Epithelial cell of prostate (primary cell): ENCODE results near the gene ATP1A2.

Experiments used
- DNase-seq: peaks from one replicate; pipeline ENCODE4 v3.0.0-alpha.2; 2011; ENCODE audit warnings: low read depth, low spot score
- H3K27ac ChIP-seq: fragments of 450-650 bp; 2 replicates; pipeline ENCODE4 v1.5.1; 2017; ENCODE audit warnings: mild to moderate bottlenecking

The ATP1A2 gene

GRCh38 chr1:160115545-160116282 is at the start of gene ATP1A2:
Gene ATP1A2, plus strand, starts transcription at chr1:160115759. Its CDS starts 103 bp downstream, at chr1:160115862.
- no peak within 1 kb of the TSS for H3K27ac ChIP-seq
- no peak for DNase-seq

GRCh38 chr1:160066829-160067745 is 48.5 kb upstream of the ATP1A2 start:
- no peak for DNase-seq
- no peak overlapping the region for H3K27ac ChIP-seq

GRCh38 chr1:160068225-160068624 is 47.3 kb upstream of the ATP1A2 start:
- no peak for DNase-seq
- H3K27ac ChIP-seq = no peak overlapping the region

DNA sequence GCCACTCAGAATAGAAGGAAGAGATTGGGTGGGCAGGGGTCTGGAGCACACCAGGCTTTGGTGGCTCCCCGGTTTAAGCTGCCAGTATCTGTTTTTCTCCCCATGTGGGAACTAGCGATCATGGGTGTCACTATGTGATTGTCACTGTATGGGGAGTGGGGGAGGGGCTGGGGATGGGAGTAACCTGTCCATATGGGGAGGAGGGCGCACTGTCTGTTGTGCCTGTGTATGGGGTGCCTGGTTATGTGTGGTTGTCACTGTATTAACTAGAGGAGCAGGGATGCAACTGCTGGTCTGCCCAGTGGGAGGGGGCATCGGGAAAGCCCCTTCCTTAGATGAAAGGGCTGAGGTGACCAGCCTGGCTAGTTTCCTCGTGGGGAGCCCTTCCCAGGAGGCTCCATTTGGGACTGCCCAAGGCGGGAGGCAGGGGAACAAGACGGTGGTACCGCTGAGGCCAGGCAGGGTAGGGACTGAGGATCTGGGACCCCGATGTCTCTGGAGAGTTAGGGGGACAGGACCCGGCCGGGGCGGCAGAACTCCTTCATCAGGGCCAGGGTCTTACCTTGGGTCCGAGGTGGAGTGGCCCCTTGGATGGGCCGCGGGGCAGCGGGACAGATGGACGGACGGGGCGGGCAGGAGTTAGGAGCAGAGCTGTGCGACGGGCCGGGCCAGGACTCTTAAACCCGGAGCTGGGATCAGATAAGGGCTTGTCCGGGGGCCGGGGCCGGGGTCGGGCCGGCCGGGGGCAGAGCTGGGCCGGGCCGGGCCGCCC is 45.9 kb upstream of the ATP1A2 start, which contains the start of gene KCNJ10:
Gene KCNJ10 (minus strand): TSS at position 701 of the 772 bp plus-strand sequence. CDS start 27,628 bp downstream, outside the sequence.
- H3K27ac ChIP-seq = no peak within 1 kb of the TSS
- DNase-seq = no peak

GRCh38 chr1:160070243-160071163 is 45.1 kb upstream of the ATP1A2 start:
- DNase-seq = no peak
- no peak overlapping the region for H3K27ac ChIP-seq

- H3K27ac ChIP-seq = no peak overlapping the region
Observed at GRCh38 chr1:160071289-160071688, 44.3 kb upstream of the ATP1A2 start.

DNA sequence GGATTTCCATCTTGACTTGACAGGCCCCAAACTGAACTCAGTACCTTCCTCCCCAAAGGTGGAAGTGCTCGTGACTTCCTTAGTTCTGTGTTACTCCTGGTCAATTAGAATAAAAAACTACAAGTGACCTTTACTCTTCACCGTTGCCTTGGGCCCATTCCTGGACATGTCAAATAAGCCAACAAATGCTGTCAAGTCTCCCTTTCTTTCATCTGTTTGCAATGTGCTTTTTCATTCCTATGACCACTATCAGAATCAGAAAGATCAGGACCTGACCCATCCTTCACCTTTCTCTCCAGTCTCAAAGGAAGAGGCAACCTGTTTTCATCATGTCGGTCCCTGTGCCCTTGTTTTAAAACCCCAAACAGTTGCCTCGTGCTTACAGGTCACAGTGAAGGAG is 40.7 kb upstream of the ATP1A2 start:
- DNase-seq = no peak
- H3K27ac ChIP-seq = no peak overlapping the region

More at GRCh38 chr1:160071289-160071688, 44.3 kb upstream of the ATP1A2 start:
- DNase-seq = no peak

GRCh38 chr1:160075836-160076235 is 39.7 kb upstream of the ATP1A2 start:
- no peak overlapping the region for H3K27ac ChIP-seq
- no peak for DNase-seq

- H3K27ac ChIP-seq = no peak overlapping the region
- no peak for DNase-seq
Observed at GRCh38 chr1:160076295-160076694, 39.3 kb upstream of the ATP1A2 start.

GRCh38 chr1:160077486-160077885 is 38.1 kb upstream of the ATP1A2 start:
- no peak for DNase-seq
- H3K27ac ChIP-seq = no peak overlapping the region

GRCh38 chr1:160078512-160079195 is 36.9 kb upstream of the ATP1A2 start:
- no peak for DNase-seq
- H3K27ac ChIP-seq = no peak overlapping the region

DNA sequence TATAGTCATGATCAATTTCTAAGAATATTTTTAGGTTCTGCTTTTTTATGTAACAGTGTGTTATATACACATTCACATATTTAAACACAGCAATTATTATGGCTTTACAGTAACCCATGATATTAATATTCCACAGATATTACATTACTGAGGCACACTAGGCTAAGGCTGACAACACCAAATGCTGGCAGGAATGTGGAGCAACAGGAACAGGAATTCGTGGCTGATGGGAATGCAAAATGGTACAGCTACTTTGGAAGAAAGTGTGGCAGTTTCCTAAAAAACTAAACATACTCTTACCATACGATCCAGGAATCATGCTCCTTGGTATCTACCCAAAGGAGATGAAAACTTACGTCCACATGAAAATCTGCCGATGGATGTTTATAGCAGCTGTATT is 36.1 kb upstream of the ATP1A2 start:
- H3K27ac ChIP-seq = no peak overlapping the region
- no peak for DNase-seq

- no peak for DNase-seq
- no peak overlapping the region for H3K27ac ChIP-seq
Observed at GRCh38 chr1:160080381-160081100, 35.0 kb upstream of the ATP1A2 start.

DNA sequence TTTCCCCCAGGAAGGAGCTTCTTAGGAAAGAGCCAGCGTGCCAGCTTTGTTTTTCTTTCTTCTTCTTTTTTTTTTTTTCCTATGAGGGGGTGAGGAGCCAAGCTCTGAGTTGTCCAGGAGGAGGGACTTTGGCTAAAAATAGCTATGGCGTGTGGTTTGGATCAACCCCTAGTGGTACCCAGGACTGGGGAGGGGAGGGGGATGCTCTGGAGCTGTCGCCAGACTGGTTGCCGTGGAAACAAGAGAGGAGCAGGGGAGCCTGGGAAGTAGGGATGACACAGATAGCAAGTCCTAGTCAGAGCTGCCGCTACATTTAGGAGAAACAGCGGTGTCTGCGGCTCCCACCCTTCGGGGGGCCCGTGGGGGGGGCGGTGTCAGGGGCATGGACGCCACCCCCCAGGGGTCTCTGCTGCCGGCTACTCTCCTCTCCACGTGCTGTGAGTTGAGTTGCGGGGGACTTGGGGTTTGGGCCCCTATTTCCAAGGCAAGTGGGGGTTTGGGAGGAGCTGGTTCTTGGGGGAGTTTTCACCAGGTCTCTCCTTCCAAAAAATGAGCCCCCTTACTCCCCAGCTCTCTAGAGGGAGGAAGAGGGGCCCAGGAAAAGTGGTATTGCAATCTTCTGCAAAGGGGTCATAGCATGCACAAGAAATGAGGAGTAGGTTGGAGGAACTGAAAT is 34.2 kb upstream of the ATP1A2 start, which contains the start of gene KCNJ9:
Gene KCNJ9 (plus strand): TSS at position 278 of the 676 bp plus-strand sequence. CDS start 2,493 bp downstream, outside the sequence.
- DNase-seq = no peak
- no peak within 1 kb of the TSS for H3K27ac ChIP-seq

GRCh38 chr1:160082487-160082886 is 33.1 kb upstream of the ATP1A2 start:
- no peak for DNase-seq
- H3K27ac ChIP-seq = no peak overlapping the region

- H3K27ac ChIP-seq = no peak overlapping the region
- no peak for DNase-seq
Observed at GRCh38 chr1:160082926-160083325, 32.6 kb upstream of the ATP1A2 start.

- peak; percentile 49 for DNase-seq
- H3K27ac ChIP-seq = no peak overlapping the region
Observed at GRCh38 chr1:160083968-160084770, 31.4 kb upstream of the ATP1A2 start.
